HepG2 (cell line): ENCODE measurements around the gene TTC23. TPM values are rescaled to one million over a fixed set of nuclear protein-coding genes. Genes with fewer than 3 reads are reported as not detected.

ENCODE experiments used
- ATAC-seq: fragments of 200-7000 bp; cut with Tn5 transposase; 3 replicates; pipeline ENCODE4 v1.9.1; 2020; ENCODE audit warnings: mild to moderate bottlenecking, moderate library complexity
- BruUV-seq: library from RNA; stranded (reverse); fragments of 400-500 nt; replicated peaks from 2 replicates; lab custom pipeline; 2021; lab: Mats Ljungman, UMichigan
- CTCF ChIA-PET: fragments of 300-600 bp; formaldehyde crosslinking; extraction: SDS; loops from one replicate; lab custom pipeline; 2021; ENCODE audit warnings: low total read pairs, inconsistent platforms, low intra/inter-chr PET ratio; lab: Yijun Ruan, JAX
- POLR2A ChIA-PET: fragments of 350-600 bp; sonication (Branson Sonifier 250); formaldehyde crosslinking; loops from one replicate; lab custom pipeline; 2020; ENCODE audit warnings: antibody characterized with exemption, inconsistent platforms; lab: Yijun Ruan, JAX
- DNase-seq: peaks from one replicate; pipeline ENCODE4 v3.0.0-alpha.2; 2015; ENCODE audit warnings: low spot score
- FAIRE-seq: peaks from 3 replicates; lab custom pipeline; 2011; peaks lifted over from hg19 to GRCh38; lab: Jason Lieb, UNC
- H2AFZ ChIP-seq: one replicate; pipeline ENCODE4 v1.6.1; 2011; ENCODE audit warnings: low read length, inconsistent platforms
- H3K27ac ChIP-seq: fragments of 300-600 bp; 3 replicates; pipeline ENCODE4 v1.8.0; 2011; ENCODE audit warnings: mixed run types, mild to moderate bottlenecking, mixed read lengths, low read length, inconsistent platforms; ENCODE audit not compliant: insufficient read depth; ENCODE audit errors: extremely low read length
- H3K27me3 ChIP-seq, 2 experiments: fragments of 200-600 bp in 1 of 2; 2 replicates in 1 of 2; 3 replicates in 1 of 2; pipeline versions ENCODE4 v1.6.0 to v1.8.0; 2011; ENCODE audit warnings: low read length in 2 of 2, mild to moderate bottlenecking in 2 of 2, moderate library complexity in 2 of 2, inconsistent platforms in 1 of 2; ENCODE audit not compliant: insufficient read depth in 2 of 2, control insufficient read depth in 1 of 2
- H3K36me3 ChIP-seq, 2 experiments: fragments of 200-600 bp in 1 of 2; replicated peaks in 1 of 2; 2 replicates in 1 of 2; 3 replicates in 1 of 2; pipeline versions ENCODE4 v1.5.1 to v1.8.0; 2011; ENCODE audit warnings: low read length in 2 of 2, inconsistent platforms in 1 of 2; ENCODE audit not compliant: insufficient read depth in 2 of 2, control insufficient read depth in 1 of 2
- H3K4me1 ChIP-seq: 2 replicates; pipeline ENCODE4 v1.5.1; 2012; ENCODE audit warnings: low read length, inconsistent platforms; ENCODE audit not compliant: insufficient read depth
- H3K4me2 ChIP-seq: 2 replicates; pipeline ENCODE4 v1.6.0; 2011; ENCODE audit warnings: low read depth, low read length, inconsistent platforms
- H3K4me3 ChIP-seq, 3 experiments: fragments of 200-600 bp in 1 of 3; sonication (generic), shearing (Covaris generic) in 1 of 3; replicated peaks in 1 of 3; 2 replicates each; pipeline ENCODE4 v1.5.1; 2011 to 2016; ENCODE audit warnings: low read length in 3 of 3, inconsistent platforms in 2 of 3, low read depth in 2 of 3, mild to moderate bottlenecking in 2 of 3, control low read depth in 1 of 3, mixed read lengths in 1 of 3; ENCODE audit not compliant: insufficient read depth in 1 of 3
- H3K79me2 ChIP-seq: one replicate; pipeline ENCODE4 v1.6.1; 2011; ENCODE audit warnings: low read length, inconsistent platforms; ENCODE audit not compliant: insufficient read depth
- H3K9ac ChIP-seq: 2 replicates; pipeline ENCODE4 v1.6.0; 2011; ENCODE audit warnings: mild to moderate bottlenecking, low read depth, low read length, inconsistent platforms; ENCODE audit not compliant: insufficient read depth
- H3K9me3 ChIP-seq: 2 replicates; pipeline ENCODE4 v1.5.1; 2012; ENCODE audit warnings: mild to moderate bottlenecking, low read length
- H4K20me1 ChIP-seq: 2 replicates; pipeline ENCODE4 v1.6.0; 2011; ENCODE audit warnings: inconsistent platforms, mild to moderate bottlenecking, low read length, moderate library complexity; ENCODE audit not compliant: insufficient read depth
- AGO1 ChIP-seq: fragments of 200-400 bp; formaldehyde crosslinking; IDR thresholded peaks from 2 replicates; pipeline ENCODE4 v1.6.1; 2017; ENCODE audit warnings: mild to moderate bottlenecking, low read depth, low read length, moderate library complexity; ENCODE audit not compliant: poor library complexity, severe bottlenecking
- CAMTA2 ChIP-seq: sonication (generic); formaldehyde crosslinking; IDR thresholded peaks from 2 replicates; pipeline ENCODE4 v1.4.0; 2020; ENCODE audit warnings: mild to moderate bottlenecking, missing genetic modification reagents, borderline replicate concordance
- ELF4 ChIP-seq: sonication (generic); formaldehyde crosslinking; IDR thresholded peaks from 2 replicates; pipeline ENCODE4 v1.5.0; 2020; ENCODE audit warnings: missing genetic modification reagents, mild to moderate bottlenecking, moderate library complexity, borderline replicate concordance
- FOSL2 ChIP-seq: sonication (generic); formaldehyde crosslinking; IDR thresholded peaks from 2 replicates; pipeline ENCODE4 v1.4.0; 2020; ENCODE audit warnings: missing genetic modification reagents
- KAT8 ChIP-seq: IDR thresholded peaks from 2 replicates; pipeline ENCODE4 v1.6.1; 2016; ENCODE audit warnings: missing genetic modification reagents, missing compliant biosample characterization
- KMT2A ChIP-seq: sonication (generic); formaldehyde crosslinking; IDR thresholded peaks from 2 replicates; pipeline ENCODE4 v1.4.0; 2020; ENCODE audit warnings: missing genetic modification reagents
- MED13 ChIP-seq: sonication (generic); formaldehyde crosslinking; IDR thresholded peaks from 2 replicates; pipeline ENCODE4 v1.5.0; 2020; ENCODE audit warnings: missing genetic modification reagents
- PTBP1 ChIP-seq: fragments of 200-400 bp; formaldehyde crosslinking; IDR thresholded peaks from 2 replicates; pipeline ENCODE4 v1.6.1; 2018; ENCODE audit warnings: low read length, low read depth; ENCODE audit not compliant: poor library complexity, severe bottlenecking
- RBM22 ChIP-seq: fragments of 200-400 bp; formaldehyde crosslinking; optimal IDR thresholded peaks from 2 replicates; pipeline ENCODE3; 2017; ENCODE audit warnings: mild to moderate bottlenecking, low read length, moderate library complexity
- ZC3H13 ChIP-seq: sonication (generic); formaldehyde crosslinking; IDR thresholded peaks from 2 replicates; pipeline ENCODE4 v1.8.1; 2023; ENCODE audit warnings: mild to moderate bottlenecking, missing genetic modification reagents, moderate library complexity
- ZNF121 ChIP-seq: sonication (generic); formaldehyde crosslinking; IDR thresholded peaks from 2 replicates; pipeline ENCODE4 v1.5.0; 2020; ENCODE audit warnings: mild to moderate bottlenecking, missing genetic modification reagents
- ZNF382 ChIP-seq: sonication (generic); formaldehyde crosslinking; IDR thresholded peaks from 2 replicates; pipeline ENCODE4 v1.5.0; 2020; ENCODE audit warnings: missing genetic modification reagents, mild to moderate bottlenecking, borderline replicate concordance
- ZNF737 ChIP-seq: sonication (generic); formaldehyde crosslinking; IDR thresholded peaks from 2 replicates; pipeline ENCODE4 v1.5.0; 2020; ENCODE audit warnings: missing genetic modification reagents, mild to moderate bottlenecking, borderline replicate concordance
- ZNF790 ChIP-seq: sonication (generic); formaldehyde crosslinking; IDR thresholded peaks from 2 replicates; pipeline ENCODE4 v1.8.0; 2022; ENCODE audit warnings: missing genetic modification reagents, mild to moderate bottlenecking, borderline replicate concordance
- WGBS: methylation state at CpG from one replicate; pipeline ENCODE4 v1.1.6; 2017; ENCODE audit warnings: low lambda C conversion rate; 5-methylcytosine and 5-hydroxymethylcytosine counted together
- in situ Hi-C: cut with HindIII; loops from 2 replicates; pipeline ENCODE4 v1.10.0; 2017; ENCODE audit warnings: low pct_unique_long_range_greater_than_20kb; ENCODE audit not compliant: extremely low pct_ligation_motif_present
- intact Hi-C: fragments of 100-400 bp; cut with micrococcal nuclease; formaldehyde crosslinking; loops from one replicate; pipeline ENCODE4 v1.10.0; 2022; ENCODE audit not compliant: unreplicated experiment
- polyA plus RNA-seq, 8 experiments: library from polyadenylated mRNA; depleted of rRNA in 3 of 8; stranded (reverse) in 7 of 8; unstranded in 1 of 8; fragments of >200 nt; fragmentation: Illumina TruSeq in 4 of 8; extraction: Trizol in 4 of 8; gene quantifications; 2 replicates each; pipeline versions ENCODE4 v1.2.1 to v1.2.3, GENCODE V29; 2011 to 2016; ENCODE audit warnings: low read depth in 4 of 8, missing spikeins in 1 of 8, mixed read lengths in 1 of 8; ENCODE audit not compliant: insufficient read depth in 1 of 8
- total RNA-seq, 5 experiments: library from RNA; depleted of rRNA; stranded (reverse); fragments of >200 nt; fragmentation: Illumina TruSeq; extraction: Trizol; gene quantifications; 2 replicates each; pipeline ENCODE4 v1.2.3, GENCODE V29; 2016; ENCODE audit warnings: low read depth in 1 of 5

TTC23 gene
- total and polyA plus RNA-seq, 2 of the 13 experiments (the other 11 are each of a cell fraction or from before 2014, with no cell fraction given): 1.6 to 11.7 TPM

- WGBS: 92% methylated on average over 5 of the region's 5 CpGs
- Histone ChIP-seq H3K27me3 (no peaks in the 10 kb centered on the region), H3K9me3 (no peaks in the 10 kb centered on the region), H4K20me1 (no peaks in the 10 kb centered on the region), H3K9ac (no peak overlapping the region), H3K4me2 (no peak overlapping the region), H2AFZ (no peak overlapping the region), H3K79me2 (no peaks in the 10 kb centered on the region), H3K27ac (no peak overlapping the region), H3K4me1 (peaks cover 41% of the 10 kb centered on the region), H3K4me3 (no peak overlapping the region), H3K36me3 (no peaks in the 10 kb centered on the region)
- POLR2A ChIA-PET: interaction anchor here (0.7 to 3.0 kb wide), 2 partner anchors 13 to 469 kb away, joined by 3 to 16 read pairs; partner anchors contain the start of genes LRRC28 and LYSMD4
- TF ChIP-seq KAT8 (CRISPR knock-in tag) (no peak), ZNF790 (CRISPR knock-in tag) (no peak), PTBP1 (no peak), FOSL2 (CRISPR knock-in tag) (no peak), ZNF737 (no peak), MED13 (CRISPR knock-in tag) (no peak), ZC3H13 (CRISPR knock-in tag) (no peak), KMT2A (CRISPR knock-in tag) (no peak), ZNF382 (CRISPR knock-in tag) (no peak), AGO1 (no peak), ELF4 (CRISPR knock-in tag) (no peak), RBM22 (no peak), ZNF121 (CRISPR knock-in tag) (no peak), CAMTA2 (CRISPR knock-in tag) (no peak)
- in situ Hi-C loops (loop anchor here (25.0 kb wide), 2 partner anchors 873 to 1073 kb away; partner anchors contain the start of gene ADAMTS17), intact Hi-C loops (no loop called here)
- no peak for ATAC-seq
- FAIRE-seq: no peak
- CTCF ChIA-PET: no interaction called here
- no peak for DNase-seq
- no TSS peak for BruUV-seq
Measured at GRCh38 chr15:99264125-99264524, 14.7 kb upstream of the TTC23 start.
